OCI-LY7 (cell line): Measurements from ENCODE around the gene ZNF22.

Experiments
- EZH2phosphoT487 ChIP-seq: fragments of 200-600 bp; sonication (generic); IDR thresholded peaks from 2 replicates; pipeline ENCODE4 v1.6.1; 2018; ENCODE audit warnings: low read depth, borderline replicate concordance, mild to moderate bottlenecking, mixed run types, antibody characterized with exemption, low read length, moderate library complexity, mixed read lengths
- TF ChIP-seq, protein P1 (sequence below): fragments of 200-600 bp; sonication (generic); conservative IDR thresholded peaks from 2 replicates; pipeline ENCODE4 v1.5.1; 2014; ENCODE audit warnings: mild to moderate bottlenecking, antibody characterized with exemption, low read length, moderate library complexity, mixed read lengths

DNA sequence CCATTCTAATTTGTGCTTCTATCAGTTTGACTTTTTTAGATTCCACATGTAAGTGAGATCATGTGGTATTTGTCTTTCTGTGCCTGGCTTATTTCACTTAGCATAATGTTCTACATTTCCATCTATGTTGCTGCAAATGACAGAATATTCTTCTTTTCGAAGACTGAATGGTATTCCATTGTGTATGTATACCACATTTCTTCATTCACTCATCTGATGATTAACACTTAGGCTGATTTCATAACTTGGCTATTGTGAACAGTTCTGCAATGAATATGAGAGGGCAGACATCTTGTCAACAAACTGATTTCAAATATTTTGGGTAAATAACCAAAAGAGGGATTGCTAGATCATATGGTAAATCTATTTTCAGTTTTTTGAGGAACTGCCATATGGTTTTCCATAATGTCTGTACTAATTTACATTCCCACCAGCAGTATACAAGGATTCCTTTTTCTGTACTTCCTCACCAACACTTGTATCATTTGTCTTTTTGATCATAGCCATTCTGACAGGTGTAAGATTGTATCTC, 52.9 kb downstream of the ZNF22 start:
- TF ChIP-seq EZH2phosphoT487: no peak
- TF ChIP-seq, protein P1, sequence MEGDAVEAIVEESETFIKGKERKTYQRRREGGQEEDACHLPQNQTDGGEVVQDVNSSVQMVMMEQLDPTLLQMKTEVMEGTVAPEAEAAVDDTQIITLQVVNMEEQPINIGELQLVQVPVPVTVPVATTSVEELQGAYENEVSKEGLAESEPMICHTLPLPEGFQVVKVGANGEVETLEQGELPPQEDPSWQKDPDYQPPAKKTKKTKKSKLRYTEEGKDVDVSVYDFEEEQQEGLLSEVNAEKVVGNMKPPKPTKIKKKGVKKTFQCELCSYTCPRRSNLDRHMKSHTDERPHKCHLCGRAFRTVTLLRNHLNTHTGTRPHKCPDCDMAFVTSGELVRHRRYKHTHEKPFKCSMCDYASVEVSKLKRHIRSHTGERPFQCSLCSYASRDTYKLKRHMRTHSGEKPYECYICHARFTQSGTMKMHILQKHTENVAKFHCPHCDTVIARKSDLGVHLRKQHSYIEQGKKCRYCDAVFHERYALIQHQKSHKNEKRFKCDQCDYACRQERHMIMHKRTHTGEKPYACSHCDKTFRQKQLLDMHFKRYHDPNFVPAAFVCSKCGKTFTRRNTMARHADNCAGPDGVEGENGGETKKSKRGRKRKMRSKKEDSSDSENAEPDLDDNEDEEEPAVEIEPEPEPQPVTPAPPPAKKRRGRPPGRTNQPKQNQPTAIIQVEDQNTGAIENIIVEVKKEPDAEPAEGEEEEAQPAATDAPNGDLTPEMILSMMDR: no peak
